ENCODE measurements around the gene IER3.
"Not testable (repeated sequence)": the region's sequence is repeated elsewhere in the genome, so short reads cannot be mapped to it uniquely, and the experiment has no call there.

IER3 gene

DNA sequence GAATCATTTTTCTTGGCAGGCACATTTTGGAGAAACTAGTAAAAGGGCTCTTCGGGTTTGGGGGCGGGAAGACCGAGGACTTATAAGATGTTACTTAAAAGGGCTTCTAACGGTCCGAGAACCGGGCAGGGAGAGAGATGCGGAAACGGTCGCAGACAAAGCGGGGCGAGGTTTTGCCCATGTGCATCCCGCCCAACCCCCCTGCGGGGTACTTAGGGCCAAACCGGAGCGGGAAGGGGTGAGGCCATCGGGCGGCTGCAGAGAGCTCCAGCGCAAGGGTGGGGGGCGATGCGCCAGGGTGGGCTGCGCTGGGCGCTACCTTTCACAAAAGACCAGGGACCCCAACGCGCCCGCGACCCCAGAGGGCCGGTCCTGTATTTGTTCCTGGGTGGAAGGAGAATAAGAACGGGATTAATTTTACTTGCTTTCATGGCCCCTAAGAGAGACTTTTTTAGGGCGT, 23.6 kb downstream of the IER3 start:
- H3K27me3 Mint-ChIP-seq, result no peaks in the 10 kb centered on the region
- peaks cover 48 to 55% of the 10 kb centered on the region in 2 donors for H3K4me1 Mint-ChIP-seq (ENCODE audit: low read depth in 2 of 2)
- DNase-seq (peak; percentile 42 to 55 (median 46)), ATAC-seq (replicated peaks) (no peak)
- H3K36me3 Mint-ChIP-seq (ENCODE audit: insufficient read depth), result peaks cover 67% of the 10 kb centered on the region
- H3K9me3 Mint-ChIP-seq, result peaks cover 0 to 9% of the 10 kb centered on the region in 2 donors
- H3K4me3 Mint-ChIP-seq, result peak overlapping the region; percentile 97 to 99
- peak overlapping the region; percentile 81 to 91 for H3K27ac Mint-ChIP-seq

DNA sequence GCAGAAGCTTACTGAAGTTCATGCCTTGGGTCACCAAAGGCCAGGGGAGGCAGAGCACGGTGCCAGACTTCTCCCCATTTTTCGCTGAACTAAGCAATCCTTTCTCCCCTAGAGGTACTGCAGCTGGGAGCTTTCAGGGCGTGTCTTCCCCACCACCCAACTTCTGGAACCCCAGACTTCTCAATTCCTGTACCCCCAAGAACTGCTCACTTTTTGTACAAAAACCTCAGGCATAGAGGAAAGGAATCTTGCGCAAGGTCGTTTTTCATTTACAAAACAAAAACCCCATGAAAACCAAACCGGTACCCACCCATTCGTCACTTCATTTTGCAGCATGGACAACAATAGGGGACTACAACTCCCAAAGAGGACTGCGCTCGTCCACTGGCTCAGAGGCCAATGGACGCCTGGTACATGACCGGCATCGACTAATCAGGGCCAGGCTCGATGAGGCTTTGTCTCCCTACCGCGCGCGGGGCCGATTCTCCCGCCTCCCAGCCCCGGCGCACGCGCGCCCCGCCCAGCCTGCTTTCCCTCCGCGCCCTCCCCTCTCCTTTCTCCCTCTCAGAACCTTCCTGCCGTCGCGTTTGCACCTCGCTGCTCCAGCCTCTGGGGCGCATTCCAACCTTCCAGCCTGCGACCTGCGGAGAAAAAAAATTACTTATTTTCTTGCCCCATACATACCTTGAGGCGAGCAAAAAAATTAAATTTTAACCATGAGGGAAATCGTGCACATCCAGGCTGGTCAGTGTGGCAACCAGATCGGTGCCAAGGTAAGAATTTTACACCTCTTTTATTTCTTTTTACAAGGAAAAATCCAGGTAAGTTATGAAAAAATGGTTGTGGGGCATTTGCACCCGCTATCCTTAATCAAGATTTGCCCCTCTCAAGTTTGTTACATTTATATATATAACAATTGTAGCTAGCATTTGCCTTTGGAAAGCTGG, 24.3 kb downstream of the IER3 start, which contains the start of gene TUBB:
Gene TUBB, plus strand, starts transcription at position 562 of the 947 bp plus-strand sequence. Its CDS starts 155 bp downstream, at position 717.
- ATAC-seq (replicated peaks), result peak; percentile 59
- Mint-ChIP-seq H3K9me3 (peaks cover 0 to 9% of the 10 kb centered on the region in 2 donors), H3K4me3 (peak within 1 kb of the TSS; percentile 97 to 99), H3K27ac (peak within 1 kb of the TSS; percentile 81 to 91), H3K36me3 (ENCODE audit: insufficient read depth) (peaks cover 64% of the 10 kb centered on the region), H3K4me1 (ENCODE audit: low read depth in 2 of 2) (peaks cover 46 to 57% of the 10 kb centered on the region in 2 donors), H3K27me3 (no peaks in the 10 kb centered on the region)
- DNase-seq, result peak; percentile 86 to 91 (median 90)

DNA sequence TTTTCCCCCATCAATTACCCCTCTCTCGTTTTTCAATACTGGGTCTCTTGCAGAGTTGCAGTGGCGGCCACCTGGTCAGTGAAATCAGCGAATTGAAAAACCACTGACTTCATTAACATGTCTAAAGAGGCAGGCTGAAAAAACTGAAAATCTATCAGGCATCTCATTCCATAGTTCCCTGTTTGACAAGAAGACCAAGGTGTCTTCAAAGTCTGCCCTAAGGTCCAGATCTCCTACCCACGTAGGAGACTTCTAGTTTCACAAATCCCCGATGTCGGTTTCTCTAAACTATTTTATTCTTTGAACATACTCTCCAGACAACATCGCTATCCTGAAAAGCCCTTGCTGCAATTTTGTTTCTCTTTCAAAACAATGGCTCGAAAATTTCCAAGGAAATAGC, 25.0 kb downstream of the IER3 start:
- Mint-ChIP-seq H3K36me3 (ENCODE audit: insufficient read depth) (peaks cover 64% of the 10 kb centered on the region), H3K27ac (peak overlapping the region; percentile 81 to 91), H3K4me3 (peak overlapping the region; percentile 97 to 99), H3K4me1 (ENCODE audit: low read depth in 2 of 2) (peaks cover 40 to 54% of the 10 kb centered on the region in 2 donors), H3K27me3 (no peaks in the 10 kb centered on the region), H3K9me3 (peaks cover 0 to 9% of the 10 kb centered on the region in 2 donors)
- ATAC-seq (replicated peaks) (no peak), DNase-seq (no peak)

DNA sequence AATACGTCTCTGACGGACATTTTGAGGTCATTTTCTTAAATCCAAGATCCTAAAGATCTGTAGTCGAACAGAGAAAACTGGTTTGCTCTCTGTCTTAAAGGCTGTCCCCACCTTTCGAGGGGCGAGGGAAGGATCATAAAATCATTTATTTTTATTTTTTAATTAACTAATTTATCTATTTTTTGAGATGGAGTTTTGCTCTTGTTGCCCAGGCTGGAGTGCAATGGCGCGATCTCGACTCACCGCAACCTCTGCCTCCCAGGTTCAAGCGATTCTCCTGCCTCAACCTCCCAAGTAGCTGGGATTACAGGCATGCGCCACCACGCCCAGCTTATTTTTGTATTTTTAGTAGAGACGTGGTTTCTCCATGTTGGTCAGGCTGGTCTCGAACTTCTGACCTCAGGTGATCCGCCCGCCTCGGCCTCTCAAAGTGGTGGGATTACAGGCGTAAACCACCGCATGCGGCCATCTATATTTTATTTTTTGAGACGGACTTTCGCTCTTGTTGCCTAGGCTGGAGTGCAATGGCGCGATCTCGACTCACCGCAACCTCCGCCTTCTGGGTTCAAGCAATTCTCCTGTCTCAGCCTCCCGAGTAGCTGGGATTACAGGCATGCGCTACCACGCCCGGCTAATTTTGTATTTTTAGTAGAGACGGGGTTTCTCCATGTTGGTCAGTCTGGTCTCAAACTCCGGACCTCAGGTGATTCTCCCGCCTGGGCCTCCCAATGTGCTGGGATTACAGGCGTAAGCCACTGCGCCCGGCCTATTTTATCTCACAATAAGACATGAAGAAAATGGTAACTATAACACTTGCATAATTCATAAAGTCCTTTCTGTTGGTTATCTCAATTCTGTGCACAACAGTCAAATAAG, 26.3 kb downstream of the IER3 start:
- Mint-ChIP-seq H3K27ac (peak overlapping the region; percentile 96 to 98), H3K4me3 (peak overlapping the region; percentile 83 to 92), H3K36me3 (ENCODE audit: insufficient read depth) (peaks cover 51% of the 10 kb centered on the region), H3K4me1 (ENCODE audit: low read depth in 2 of 2) (peaks cover 35 to 48% of the 10 kb centered on the region in 2 donors)
- not testable (repeated sequence) for ATAC-seq (replicated peaks); H3K27me3 Mint-ChIP-seq; DNase-seq; H3K9me3 Mint-ChIP-seq

DNA sequence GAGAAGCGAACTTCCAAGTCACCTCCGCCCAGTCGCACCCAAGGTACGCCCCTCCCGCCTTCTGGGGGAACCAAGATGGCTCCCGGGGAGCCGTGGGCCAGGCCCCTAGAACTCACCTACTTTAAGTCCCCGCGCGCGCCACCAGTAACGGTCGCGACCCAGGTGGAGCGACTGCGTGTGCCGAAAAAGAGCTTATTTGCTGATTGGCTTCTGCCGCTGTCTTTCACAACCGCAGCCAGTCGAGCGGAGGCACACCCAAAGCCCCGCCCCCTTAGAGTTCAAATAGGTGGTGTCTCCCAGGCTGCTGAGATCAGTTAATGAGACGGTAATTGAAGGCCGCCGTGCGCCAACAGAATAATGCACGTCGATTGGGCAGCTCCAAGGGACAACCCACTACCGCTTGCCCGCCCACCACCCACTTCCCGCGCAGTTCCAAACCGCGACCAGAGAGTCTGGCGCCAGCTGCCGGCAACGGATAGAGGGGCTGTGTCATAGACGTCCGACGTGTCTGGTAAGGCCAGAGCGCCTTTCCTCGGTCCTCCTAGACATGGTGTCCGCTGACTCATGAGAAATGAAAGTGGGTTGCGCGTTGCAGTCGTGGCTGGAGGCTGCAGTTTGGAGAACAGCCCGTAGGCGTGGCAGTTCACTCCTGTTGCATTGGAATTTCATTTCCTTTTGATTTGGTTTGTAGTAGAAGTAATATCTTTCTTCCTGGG, 27.1 kb downstream of the IER3 start, which contains the start of gene MDC1:
Gene MDC1, minus strand, starts transcription at position 153 of the 716 bp plus-strand sequence. CDS start 2,106 bp downstream, outside the sequence.
- peak; percentile 73 for ATAC-seq (replicated peaks)
- peaks cover 43% of the 10 kb centered on the region for H3K36me3 Mint-ChIP-seq (ENCODE audit: insufficient read depth)

DNA sequence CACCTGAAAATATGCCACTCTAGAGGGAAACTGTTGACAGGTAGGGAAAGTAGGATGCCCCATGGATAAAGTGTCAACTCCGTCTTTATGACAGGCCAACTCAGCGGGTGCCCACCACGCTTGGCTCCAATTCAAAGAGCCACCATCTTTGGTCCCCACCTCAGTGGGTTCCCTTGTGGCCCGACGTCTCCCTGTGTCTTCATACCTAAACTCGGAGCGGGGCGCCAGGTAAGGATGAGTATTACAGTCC, 27.5 kb downstream of the IER3 start:
- Mint-ChIP-seq H3K27ac (peak overlapping the region; percentile 96 to 98), H3K9me3 (peaks cover 0 to 9% of the 10 kb centered on the region in 2 donors), H3K4me1 (ENCODE audit: low read depth in 2 of 2) (peaks cover 37 to 43% of the 10 kb centered on the region in 2 donors), H3K36me3 (ENCODE audit: insufficient read depth) (peaks cover 39% of the 10 kb centered on the region), H3K4me3 (peak overlapping the region; percentile 83 to 92), H3K27me3 (no peaks in the 10 kb centered on the region)
- DNase-seq (no peak), ATAC-seq (replicated peaks) (no peak)

More for the DNA sequence above, 27.1 kb downstream of the IER3 start, which contains the start of gene MDC1:
- Mint-ChIP-seq H3K27me3 (no peaks in the 10 kb centered on the region), H3K4me1 (ENCODE audit: low read depth in 2 of 2) (peaks cover 36 to 45% of the 10 kb centered on the region in 2 donors), H3K9me3 (peaks cover 0 to 9% of the 10 kb centered on the region in 2 donors), H3K4me3 (peak within 1 kb of the TSS; percentile 83 to 92), H3K27ac (peak within 1 kb of the TSS; percentile 96 to 98)
- peak; percentile 96 to 98 (median 97) for DNase-seq

DNA sequence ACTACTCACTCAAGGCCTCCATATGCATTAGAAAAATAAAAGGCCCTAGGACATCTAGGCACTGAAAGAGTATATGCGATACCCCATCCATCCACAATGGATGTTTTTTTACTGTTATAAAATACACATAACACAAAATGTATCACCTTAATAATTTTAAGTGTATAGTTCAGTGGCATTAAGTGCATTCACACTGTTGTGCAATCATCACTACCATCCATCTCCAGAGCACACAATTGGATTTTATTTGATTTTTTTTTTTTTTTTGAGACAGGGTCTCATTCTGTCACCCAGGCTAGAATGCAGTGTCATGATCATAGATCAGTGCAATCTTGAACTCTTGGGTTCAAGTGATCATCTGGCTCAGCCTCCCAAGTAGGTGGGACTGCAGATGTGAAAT, 30.1 kb downstream of the IER3 start:
- H3K36me3 Mint-ChIP-seq (ENCODE audit: insufficient read depth), result peaks cover 31% of the 10 kb centered on the region
- H3K27ac Mint-ChIP-seq, result no peak overlapping the region
- no peak overlapping the region for H3K4me3 Mint-ChIP-seq
- H3K4me1 Mint-ChIP-seq (ENCODE audit: low read depth in 2 of 2), result peaks cover 28 to 33% of the 10 kb centered on the region in 2 donors
- peaks cover 0 to 9% of the 10 kb centered on the region in 2 donors for H3K9me3 Mint-ChIP-seq
- ATAC-seq (replicated peaks), result no peak
- no peak for DNase-seq
- H3K27me3 Mint-ChIP-seq, result no peaks in the 10 kb centered on the region

DNA sequence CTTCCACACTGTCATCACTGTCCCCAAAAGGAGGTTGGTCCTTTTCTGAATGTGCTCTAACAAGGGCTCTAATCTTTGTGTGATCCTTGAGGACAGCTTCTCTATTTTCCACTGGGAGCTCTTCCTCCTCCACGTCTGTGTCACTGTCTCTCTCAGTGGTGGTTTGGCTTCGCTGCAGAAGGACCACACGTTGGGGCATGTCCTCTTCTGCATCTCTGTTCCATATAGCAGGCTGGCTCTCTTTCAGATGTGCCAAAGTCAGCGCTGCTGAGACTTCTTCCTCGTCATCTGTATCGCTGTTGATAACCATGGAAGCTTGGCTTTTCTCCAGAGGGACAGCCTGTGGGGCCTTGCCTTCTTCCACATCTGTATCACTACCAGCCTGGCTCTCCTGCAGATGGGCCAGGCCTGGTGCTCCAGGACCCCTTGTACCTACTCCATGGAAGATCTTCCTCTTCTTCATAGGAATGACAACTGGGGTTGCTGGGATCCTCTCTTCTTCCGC, 31.9 kb downstream of the IER3 start:
- Mint-ChIP-seq H3K4me3 (peak overlapping the region; percentile 21 to 68), H3K9me3 (peaks cover 0 to 9% of the 10 kb centered on the region in 2 donors), H3K27me3 (no peaks in the 10 kb centered on the region), H3K36me3 (ENCODE audit: insufficient read depth) (peaks cover 31% of the 10 kb centered on the region), H3K27ac (peak overlapping the region; percentile 65 to 78), H3K4me1 (ENCODE audit: low read depth in 2 of 2) (peaks cover 25 to 34% of the 10 kb centered on the region in 2 donors)
- DNase-seq (no peak), ATAC-seq (replicated peaks) (no peak)

DNA sequence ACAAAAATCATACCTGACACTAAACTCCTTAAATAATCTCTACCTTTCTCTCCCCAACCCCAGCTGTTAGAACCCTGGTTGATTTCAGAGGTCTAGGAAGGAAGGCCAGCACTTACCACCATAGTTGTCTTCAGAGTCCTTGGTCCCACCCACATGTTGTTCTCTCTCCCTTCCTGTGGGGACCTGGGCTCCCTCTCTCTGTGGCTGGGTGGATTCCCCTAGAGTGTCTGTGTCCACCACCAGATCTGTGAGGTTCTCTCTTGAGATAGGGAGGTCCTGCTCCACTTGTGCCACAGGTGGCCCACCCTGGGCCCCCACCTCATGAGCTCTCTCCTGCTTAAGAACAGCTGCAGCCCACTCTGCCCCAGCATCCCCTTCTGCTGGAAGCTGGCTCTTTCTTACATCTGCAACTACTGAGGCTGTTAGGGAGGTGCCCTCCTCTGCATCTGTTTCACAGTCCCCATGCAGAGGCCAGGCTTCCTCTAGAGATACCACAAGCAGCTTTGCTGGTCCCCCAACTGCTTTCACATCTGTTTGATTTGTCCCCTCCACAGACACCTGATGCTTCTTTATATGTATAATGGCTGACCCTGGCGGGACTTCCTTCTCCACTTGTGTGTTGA, 32.5 kb downstream of the IER3 start:
- peak overlapping the region; percentile 46 to 68 for H3K4me3 Mint-ChIP-seq
- DNase-seq (no peak), ATAC-seq (replicated peaks) (peak; percentile 78)
- peaks cover 0 to 4% of the 10 kb centered on the region in 2 donors for H3K9me3 Mint-ChIP-seq
- peaks cover 25% of the 10 kb centered on the region for H3K36me3 Mint-ChIP-seq (ENCODE audit: insufficient read depth)
- H3K27me3 Mint-ChIP-seq, result no peaks in the 10 kb centered on the region
- H3K4me1 Mint-ChIP-seq (ENCODE audit: low read depth in 2 of 2), result peaks cover 21 to 30% of the 10 kb centered on the region in 2 donors
- peak overlapping the region; percentile 65 to 78 for H3K27ac Mint-ChIP-seq

DNA sequence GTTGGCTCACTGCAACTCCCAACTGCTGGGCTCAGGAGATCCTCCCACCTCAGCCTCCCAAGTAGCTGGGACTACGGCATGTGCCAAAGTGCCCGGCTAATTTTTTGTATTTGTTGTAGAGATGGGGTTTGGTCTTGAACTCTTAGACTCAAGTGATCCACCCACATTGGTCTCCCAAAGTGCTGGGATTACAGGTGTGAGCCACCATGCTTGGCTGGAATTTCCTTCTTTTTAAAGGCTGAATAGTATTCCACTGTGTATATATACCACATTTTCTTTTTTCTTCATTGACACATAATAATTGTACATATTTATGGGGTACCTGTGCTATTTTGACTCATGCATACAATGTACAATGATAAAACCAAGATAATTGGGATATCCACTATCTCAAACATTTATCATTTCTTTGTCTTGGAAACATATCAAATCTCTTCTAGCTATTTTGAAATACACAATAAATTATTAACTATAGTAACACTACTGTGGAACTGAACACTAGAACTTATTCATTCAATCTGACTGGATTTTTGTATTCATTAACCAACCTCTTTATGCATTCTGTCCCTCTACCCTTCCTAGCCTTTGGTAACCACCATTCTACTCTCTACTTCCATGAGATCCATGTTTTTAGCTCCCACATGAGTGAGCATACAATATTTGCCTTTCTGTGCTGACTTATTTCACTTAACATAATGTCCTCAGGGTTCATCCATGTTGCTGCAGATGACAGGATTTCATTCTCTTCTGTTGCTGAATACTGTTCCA, 35.1 kb downstream of the IER3 start:
- Mint-ChIP-seq H3K4me3 (no peak overlapping the region), H3K27me3 (no peaks in the 10 kb centered on the region), H3K27ac (peak overlapping the region in 1 of 2 donors; percentile 59), H3K9me3 (no peaks in the 10 kb centered on the region), H3K4me1 (ENCODE audit: low read depth in 2 of 2) (peaks cover 18 to 22% of the 10 kb centered on the region in 2 donors), H3K36me3 (ENCODE audit: insufficient read depth) (peaks cover 21% of the 10 kb centered on the region)
- no peak for ATAC-seq (replicated peaks)
- no peak for DNase-seq

DNA sequence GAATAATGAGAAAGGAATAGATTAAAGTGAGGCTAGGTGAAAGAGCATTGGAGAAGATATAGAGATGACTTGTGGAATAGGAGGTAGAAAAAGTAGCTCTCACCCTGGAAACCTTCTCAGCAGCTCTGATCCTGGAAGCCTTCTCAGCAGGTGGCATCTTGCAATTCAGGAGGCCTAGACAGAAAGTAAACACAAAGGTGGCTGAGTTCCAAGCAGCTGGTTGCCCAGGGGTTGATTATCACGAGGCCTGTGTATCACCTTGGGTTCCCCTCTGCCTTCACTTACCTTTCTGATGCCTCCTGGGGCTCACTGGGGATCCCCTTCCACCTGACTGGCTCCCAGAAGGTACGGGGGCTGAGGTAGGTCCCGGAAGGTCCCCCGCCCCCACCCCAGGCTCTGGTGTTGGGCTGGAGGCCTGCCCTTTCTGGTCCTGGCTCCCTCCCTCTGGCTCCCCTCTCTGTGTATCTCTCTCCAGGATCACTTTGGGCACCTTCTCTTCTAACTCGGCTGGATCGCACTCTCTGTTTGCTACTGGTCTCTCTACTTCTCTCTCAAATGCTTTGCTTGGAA, 37.0 kb downstream of the IER3 start:
- DNase-seq, result no peak
- H3K27ac Mint-ChIP-seq, result peak overlapping the region in 1 of 2 donors; percentile 59
- no peak overlapping the region for H3K4me3 Mint-ChIP-seq
- no peaks in the 10 kb centered on the region for H3K9me3 Mint-ChIP-seq
- no peak for ATAC-seq (replicated peaks)
- no peaks in the 10 kb centered on the region for H3K27me3 Mint-ChIP-seq
- H3K36me3 Mint-ChIP-seq (ENCODE audit: insufficient read depth), result peaks cover 26% of the 10 kb centered on the region
- peaks cover 7 to 18% of the 10 kb centered on the region in 2 donors for H3K4me1 Mint-ChIP-seq (ENCODE audit: low read depth in 2 of 2)
